Amygdala (tissue), 56 donors: Measurements from ENCODE around the gene EPS8L3.
A peak's percentile ranks its signal among the peaks of the same experiment; 100 is the strongest.
"Not testable (repeated sequence)": the region's sequence is repeated elsewhere in the genome, so short reads cannot be mapped to it uniquely, and the experiment has no call there.

Experiments
- DNase-seq, 56 donors: peaks; one replicate each; lab custom pipeline; 2025; lab: John Stamatoyannopoulos, UW

EPS8L3 gene

GRCh38 chr1:109750241-109750882 lies 13.4 kb downstream of the EPS8L3 start:
- DNase-seq = no peak

- DNase-seq = no peak
These were observed 14.5 kb downstream of the EPS8L3 start for GRCh38 chr1:109749221-109749620.

GRCh38 chr1:109748311-109748710 lies 15.4 kb downstream of the EPS8L3 start:
- DNase-seq = not testable (repeated sequence)

- no peak for DNase-seq
These were observed 22.9 kb downstream of the EPS8L3 start, which contains the start of gene GSTM3 for GRCh38 chr1:109740615-109741373. GSTM3 (minus strand) TSS chr1:109741038; CDS start chr1:109740287, 751 bp downstream.

- peak in 53 of 56 donors; percentile 13 to 85 (median 56) for DNase-seq
These were observed 23.7 kb downstream of the EPS8L3 start for GRCh38 chr1:109739738-109740614.

- DNase-seq = no peak
These were observed 30.4 kb downstream of the EPS8L3 start for GRCh38 chr1:109733236-109733870.

GRCh38 chr1:109732390-109732881 lies 31.3 kb downstream of the EPS8L3 start:
- DNase-seq = no peak

- DNase-seq = no peak
These were observed 33.1 kb downstream of the EPS8L3 start for GRCh38 chr1:109730666-109731065.

DNA sequence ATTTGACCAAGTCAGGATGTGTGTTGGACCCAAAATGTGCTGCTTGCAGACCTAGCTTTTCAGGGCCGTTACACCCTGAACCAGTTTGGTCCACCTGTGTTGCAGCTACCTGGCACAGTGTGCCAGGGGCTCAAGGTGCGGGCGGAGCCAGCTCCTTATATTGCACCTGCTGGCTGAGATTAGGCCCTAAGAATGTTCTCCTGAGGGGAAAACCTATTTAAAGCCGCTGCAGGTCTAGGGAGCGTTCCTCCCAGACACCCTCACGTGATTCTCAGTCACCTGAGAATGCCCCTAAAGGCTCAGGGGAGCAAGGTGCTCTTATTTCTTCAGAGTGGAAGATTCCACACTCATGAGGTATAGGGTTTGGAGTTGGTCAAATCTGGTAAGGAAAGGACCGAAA lies 34.9 kb downstream of the EPS8L3 start:
- DNase-seq = no peak

DNA sequence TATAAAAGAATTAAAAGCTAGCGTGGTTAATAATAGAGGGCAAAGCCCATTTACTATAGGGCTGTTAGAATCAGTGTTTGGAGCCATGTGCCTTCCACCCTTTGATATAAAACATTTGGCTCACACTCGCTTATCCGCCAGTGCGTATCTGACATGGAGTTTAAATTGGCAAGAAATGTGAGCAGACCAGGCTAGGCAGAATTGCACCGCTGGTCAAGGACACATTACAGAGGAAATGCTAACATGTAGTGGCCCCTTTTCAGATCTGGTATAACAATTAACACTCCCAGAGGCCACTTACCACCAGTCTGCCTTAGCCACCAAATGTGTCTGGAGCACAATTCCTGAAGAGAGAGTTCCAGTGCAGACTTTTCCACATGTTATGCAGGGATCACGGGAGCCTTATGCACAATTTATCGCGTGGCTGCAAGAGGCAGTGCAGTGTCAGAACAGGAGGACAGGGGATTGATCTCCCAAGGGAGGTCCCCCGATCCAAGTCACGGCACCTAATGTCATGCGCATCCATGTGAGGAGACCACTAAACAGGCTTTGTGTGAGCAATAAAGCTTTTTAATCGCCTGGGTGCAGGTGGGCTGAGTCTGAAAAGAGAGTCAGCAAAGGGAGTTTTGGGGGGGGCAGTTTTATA lies 36.9 kb downstream of the EPS8L3 start:
- no peak for DNase-seq

GRCh38 chr1:109726007-109726406 lies 37.7 kb downstream of the EPS8L3 start:
- no peak for DNase-seq

DNA sequence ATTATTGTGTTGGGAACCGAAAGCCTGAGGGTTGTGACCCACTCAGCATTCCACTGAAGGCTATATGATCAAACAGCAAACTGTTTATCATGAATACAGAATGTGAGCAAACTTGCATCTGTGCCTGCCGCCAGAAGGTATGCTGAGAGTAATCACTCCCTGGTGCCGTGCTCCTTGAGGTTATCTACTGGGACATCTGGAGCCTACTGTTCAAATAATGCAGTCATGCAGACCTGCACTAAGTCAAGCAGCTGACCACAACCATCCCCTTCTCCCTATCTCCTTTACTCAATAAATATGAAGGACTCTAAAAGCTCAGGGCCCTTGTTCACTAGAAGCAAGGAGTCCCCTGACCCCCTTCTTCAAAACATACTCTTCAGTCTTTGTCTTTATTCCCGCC lies 38.2 kb downstream of the EPS8L3 start:
- DNase-seq = no peak

GRCh38 chr1:109724933-109725332 lies 38.8 kb downstream of the EPS8L3 start:
- no peak for DNase-seq

- no peak for DNase-seq
These were observed 40.6 kb downstream of the EPS8L3 start for GRCh38 chr1:109722908-109723691.

DNA sequence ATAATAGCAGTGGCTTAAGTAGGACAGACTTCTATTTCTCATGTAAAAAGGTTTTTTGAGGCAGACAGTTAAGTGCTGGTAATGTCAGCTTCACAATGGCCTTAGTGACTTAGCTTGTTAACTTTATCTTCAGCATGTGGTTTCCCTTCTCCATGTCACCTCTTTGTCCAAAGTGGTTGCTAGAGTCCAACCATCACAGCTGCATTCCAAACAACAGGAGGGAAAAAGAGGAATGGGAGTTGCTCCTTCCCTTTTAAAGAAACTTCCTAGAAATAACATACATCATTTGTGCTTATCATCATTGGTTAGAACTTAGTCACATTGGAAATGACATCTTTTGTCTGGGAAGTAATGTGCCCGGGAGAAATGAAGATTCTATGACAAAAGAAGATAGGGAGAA lies 41.8 kb downstream of the EPS8L3 start:
- DNase-seq = no peak

DNA sequence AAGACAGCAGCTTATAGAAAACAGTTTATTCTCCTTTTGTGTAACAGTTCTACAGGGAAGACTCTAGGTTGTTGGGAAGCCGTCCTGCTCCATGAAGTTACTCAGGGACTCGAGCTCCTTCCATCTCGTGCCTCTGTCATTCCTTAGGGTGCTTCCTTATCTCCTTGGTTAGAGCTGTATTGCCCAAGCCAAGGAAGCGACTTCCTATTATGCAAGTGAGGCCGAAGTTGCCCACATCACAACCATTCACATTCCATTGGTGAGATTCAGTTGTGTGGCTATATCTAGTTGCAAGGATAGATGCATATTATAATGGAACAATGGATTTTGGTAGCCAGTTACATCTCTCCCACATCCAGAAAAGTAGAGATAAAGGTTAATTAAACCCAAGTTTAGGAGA lies 42.7 kb downstream of the EPS8L3 start:
- DNase-seq = no peak

- DNase-seq = no peak
These were observed 44.3 kb downstream of the EPS8L3 start for GRCh38 chr1:109719337-109719837.

- DNase-seq = no peak
These were observed 45.2 kb downstream of the EPS8L3 start for GRCh38 chr1:109718495-109718894.

DNA sequence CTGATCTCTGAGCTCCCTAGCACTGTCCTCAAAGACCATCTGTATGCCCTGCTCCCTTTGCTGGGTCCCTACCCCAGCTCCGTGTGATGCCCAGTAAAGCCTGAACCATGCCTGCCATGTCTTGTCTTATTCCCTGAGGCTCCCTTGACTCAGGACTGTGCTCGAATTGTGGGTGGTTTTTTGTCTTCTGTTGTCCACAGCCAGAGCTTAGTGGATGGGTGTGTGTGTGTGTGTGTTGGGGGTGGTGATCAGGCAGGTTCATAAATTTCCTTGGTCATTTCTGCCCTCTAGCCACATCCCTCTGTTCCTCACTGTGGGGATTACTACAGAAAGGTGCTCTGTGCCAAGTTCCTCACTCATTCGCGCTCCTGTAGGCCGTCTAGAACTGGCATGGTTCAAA lies 46.0 kb downstream of the EPS8L3 start:
- no peak for DNase-seq
